22Rv1 (cell line): ENCODE results near the gene CDH22.
A peak's percentile ranks its signal among the peaks of the same experiment; 100 is the strongest.

Source experiments
- H3K27ac ChIP-seq: fragments of 450-650 bp; 2 replicates; pipeline ENCODE4 v1.5.1; 2017
- CTCF ChIP-seq: fragments of 450-650 bp; IDR thresholded peaks from 2 replicates; pipeline ENCODE4 v1.5.1; 2017; ENCODE audit warnings: mild to moderate bottlenecking
- ZFX ChIP-seq: fragments of 450-650 bp; IDR thresholded peaks from 2 replicates; pipeline ENCODE4 v1.6.1; 2017; ENCODE audit warnings: antibody characterized with exemption, borderline replicate concordance

Gene CDH22

GRCh38 chr20:46325789-46326188 lies 17.5 kb upstream of the CDH22 start:
- TF ChIP-seq ZFX (no peak), CTCF (no peak)
- no peak overlapping the region for H3K27ac ChIP-seq

GRCh38 chr20:46324960-46325703 lies 16.8 kb upstream of the CDH22 start:
- H3K27ac ChIP-seq, result no peak overlapping the region
- no peak for TF ChIP-seq ZFX
- peak; percentile 75 for TF ChIP-seq CTCF

- no peak for TF ChIP-seq CTCF
- TF ChIP-seq ZFX, result no peak
- no peak overlapping the region for H3K27ac ChIP-seq
Observed at GRCh38 chr20:46324379-46324778, 16.1 kb upstream of the CDH22 start.

GRCh38 chr20:46323557-46323956 lies 15.3 kb upstream of the CDH22 start:
- TF ChIP-seq CTCF (no peak), ZFX (no peak)
- no peak overlapping the region for H3K27ac ChIP-seq

GRCh38 chr20:46322641-46323040 lies 14.3 kb upstream of the CDH22 start:
- no peak overlapping the region for H3K27ac ChIP-seq
- TF ChIP-seq CTCF, result no peak
- TF ChIP-seq ZFX, result no peak

- no peak overlapping the region for H3K27ac ChIP-seq
- TF ChIP-seq ZFX, result no peak
- TF ChIP-seq CTCF, result no peak
Observed at GRCh38 chr20:46317685-46318177, 9.4 kb upstream of the CDH22 start.

- TF ChIP-seq CTCF (no peak), ZFX (no peak)
- H3K27ac ChIP-seq, result no peak overlapping the region
Observed at GRCh38 chr20:46316984-46317684, 8.8 kb upstream of the CDH22 start.
